Glutamatergic neuron (in vitro differentiated cells): ENCODE measurements around the gene RBM17. TPM values are rescaled to one million over a fixed set of nuclear protein-coding genes. Genes with fewer than 3 reads are reported as not detected.

ENCODE experiments used
- DNase-seq: peaks from one replicate; pipeline ENCODE4 v3.0.0; 2022
- H3K27ac Mint-ChIP-seq: one replicate; pipeline ENCODE4 v1.8.0; 2020; ENCODE audit warnings: mild to moderate bottlenecking, mixed read lengths, inconsistent platforms; ENCODE audit not compliant: unreplicated experiment
- H3K27me3 Mint-ChIP-seq: one replicate; pipeline ENCODE4 v1.8.0; 2020; ENCODE audit warnings: mild to moderate bottlenecking, moderate library complexity, mixed read lengths, inconsistent platforms; ENCODE audit not compliant: unreplicated experiment
- H3K36me3 Mint-ChIP-seq: one replicate; pipeline ENCODE4 v1.8.0; 2020; ENCODE audit warnings: mild to moderate bottlenecking, mixed read lengths, inconsistent platforms; ENCODE audit not compliant: unreplicated experiment
- H3K4me1 Mint-ChIP-seq: one replicate; pipeline ENCODE4 v1.8.0; 2020; ENCODE audit warnings: mild to moderate bottlenecking, low read depth, mixed read lengths, inconsistent platforms; ENCODE audit not compliant: unreplicated experiment
- H3K4me3 Mint-ChIP-seq: one replicate; pipeline ENCODE4 v1.8.0; 2020; ENCODE audit warnings: mild to moderate bottlenecking, mixed read lengths, inconsistent platforms; ENCODE audit not compliant: unreplicated experiment
- H3K9me3 Mint-ChIP-seq: one replicate; pipeline ENCODE4 v1.8.0; 2020; ENCODE audit warnings: mild to moderate bottlenecking, moderate library complexity, mixed read lengths, inconsistent platforms; ENCODE audit not compliant: unreplicated experiment
- CTCF ChIP-seq: fragments of 200-600 bp; sonication (generic); IDR thresholded peaks from one replicate; pipeline ENCODE4 v1.5.0; 2021; ENCODE audit not compliant: partially characterized antibody, unreplicated experiment
- total RNA-seq: library from RNA; stranded (reverse); fragmentation: NEBNext Ultra II Directional; extraction: Animal tissue kit (Norgen Biotek cat#: 25700); gene quantifications from one replicate; pipeline ENCODE4 v1.2.1, GENCODE V29; 2021; ENCODE audit not compliant: unreplicated experiment

RBM17 gene
- total RNA-seq, 1 donor from 2014 or later: 171 TPM

GRCh38 chr10:6044751-6045313, 44.0 kb upstream of the RBM17 start:
- Mint-ChIP-seq H3K27me3 (no peaks in the 10 kb centered on the region), H3K4me3 (no peak overlapping the region), H3K27ac (no peak overlapping the region), H3K36me3 (no peaks in the 10 kb centered on the region), H3K4me1 (no peaks in the 10 kb centered on the region), H3K9me3 (no peaks in the 10 kb centered on the region)
- no peak for DNase-seq
- TF ChIP-seq CTCF: no peak

DNA sequence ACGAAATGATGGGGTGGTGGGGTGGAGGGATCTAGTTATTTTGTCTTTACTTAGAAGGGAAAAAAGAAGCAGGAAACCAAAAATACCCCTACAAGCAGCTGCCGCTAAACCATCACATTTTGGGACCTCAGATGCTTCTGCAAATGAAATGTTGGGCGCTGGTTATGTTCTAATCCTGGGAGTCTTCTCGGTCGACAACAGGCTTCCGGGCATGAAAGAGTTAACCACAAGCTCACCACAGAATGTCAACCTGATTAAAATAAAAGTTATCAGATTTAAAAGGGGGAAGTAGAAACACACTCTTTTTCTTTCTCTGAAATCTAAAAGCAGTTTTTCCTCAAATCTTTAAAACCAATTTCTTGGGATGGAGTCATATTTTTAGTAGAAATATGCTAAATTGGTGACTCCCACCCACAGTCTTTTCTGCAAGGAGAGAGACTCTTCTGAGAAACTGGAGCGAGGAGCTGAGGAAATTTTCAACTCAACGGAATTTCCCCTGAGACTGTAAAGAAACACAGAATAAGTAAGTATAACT, 43.5 kb upstream of the RBM17 start:
- H3K9me3 Mint-ChIP-seq: no peaks in the 10 kb centered on the region
- no peaks in the 10 kb centered on the region for H3K36me3 Mint-ChIP-seq
- DNase-seq: no peak

DNA sequence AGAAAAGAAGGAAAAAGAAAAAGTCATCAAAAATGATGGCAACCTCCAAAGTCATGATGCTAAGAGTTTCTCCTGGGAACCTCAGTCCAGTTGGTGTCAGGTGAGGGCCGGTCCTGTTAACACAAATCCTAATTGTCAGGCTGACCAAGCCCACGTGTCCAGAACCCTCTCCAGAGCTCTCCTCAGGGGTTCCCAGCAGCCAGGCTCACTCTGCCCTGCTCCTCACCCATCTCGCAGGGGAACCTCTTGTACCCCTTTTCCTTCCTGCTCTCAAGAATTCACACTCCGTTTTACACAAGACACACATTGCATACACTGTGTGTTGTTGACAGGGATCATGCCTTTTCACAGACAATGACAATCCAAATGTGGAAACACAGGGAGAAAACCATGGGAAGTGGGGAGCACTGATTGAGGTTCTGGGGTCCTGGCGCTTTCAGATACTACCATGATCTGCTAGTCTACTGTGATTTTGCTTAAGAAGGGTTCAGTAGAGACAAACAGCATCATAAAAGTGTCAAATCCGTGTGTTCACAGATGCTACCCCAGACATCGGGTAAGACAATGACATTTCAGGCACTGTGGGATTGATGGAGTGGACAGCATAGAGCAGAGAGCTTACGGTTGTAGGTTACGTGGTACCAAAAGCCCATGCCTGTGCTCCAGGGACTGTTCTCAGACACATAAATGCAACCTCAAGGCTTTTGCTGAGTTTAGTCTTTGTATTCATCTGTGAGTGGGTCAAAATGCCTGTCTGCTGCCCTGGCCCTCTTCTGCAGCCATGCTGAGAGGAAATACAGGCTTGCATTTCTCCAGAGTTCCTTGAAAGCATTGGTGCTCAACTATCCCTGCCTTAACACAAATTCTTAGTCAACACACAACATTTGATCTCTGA, 42.7 kb upstream of the RBM17 start:
- H3K9me3 Mint-ChIP-seq: no peaks in the 10 kb centered on the region
- TF ChIP-seq CTCF: no peak
- H3K4me1 Mint-ChIP-seq: no peaks in the 10 kb centered on the region
- no peaks in the 10 kb centered on the region for H3K36me3 Mint-ChIP-seq
- H3K27ac Mint-ChIP-seq: no peak overlapping the region
- no peak for DNase-seq
- no peak overlapping the region for H3K4me3 Mint-ChIP-seq
- H3K27me3 Mint-ChIP-seq: peaks cover 3% of the 10 kb centered on the region

More for the DNA sequence above, 43.5 kb upstream of the RBM17 start:
- Mint-ChIP-seq H3K27me3 (no peaks in the 10 kb centered on the region), H3K4me1 (no peaks in the 10 kb centered on the region), H3K4me3 (no peak overlapping the region), H3K27ac (no peak overlapping the region)
- TF ChIP-seq CTCF: no peak

DNA sequence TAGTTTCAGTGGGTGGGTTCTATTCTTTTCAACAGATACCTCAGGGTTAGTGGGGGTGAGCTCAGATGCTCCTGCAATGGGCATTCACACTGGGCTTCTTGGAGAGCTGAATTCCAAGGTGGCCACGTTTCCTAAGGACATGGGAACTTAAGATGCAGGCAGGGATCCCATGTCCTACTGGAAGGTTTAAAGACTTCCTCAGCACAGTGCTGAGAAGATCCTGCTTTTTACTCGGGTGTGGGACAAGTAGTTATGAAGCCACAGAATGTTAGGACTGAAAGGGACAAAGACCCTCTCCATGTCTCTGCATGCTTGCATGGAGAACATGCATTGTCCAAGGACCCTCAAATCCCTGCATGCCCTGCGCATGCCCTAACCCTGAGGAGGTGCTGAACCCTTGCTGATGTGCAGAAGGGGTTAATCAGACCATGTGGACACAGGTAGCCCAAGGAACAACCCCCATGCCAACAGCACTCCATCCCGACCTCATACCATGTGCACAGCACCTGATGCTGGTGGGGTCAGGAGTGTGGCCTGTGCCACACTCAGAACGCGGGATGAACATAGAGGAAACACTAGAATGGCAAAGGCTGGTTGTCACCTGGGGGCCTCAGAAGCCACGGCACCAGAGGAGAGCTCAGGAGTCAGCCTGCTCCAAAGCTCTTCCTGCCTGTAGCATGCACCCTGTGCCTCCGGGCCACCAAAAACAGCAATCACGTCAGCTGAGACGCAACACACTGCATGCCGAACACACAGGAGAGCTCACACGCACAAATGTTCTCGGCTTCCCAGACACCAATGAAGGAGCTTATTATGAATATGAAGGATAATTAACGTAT, 41.8 kb upstream of the RBM17 start:
- DNase-seq: no peak
- no peak for TF ChIP-seq CTCF
- H3K27me3 Mint-ChIP-seq: peaks cover 3% of the 10 kb centered on the region
- no peaks in the 10 kb centered on the region for H3K36me3 Mint-ChIP-seq
- H3K9me3 Mint-ChIP-seq: no peaks in the 10 kb centered on the region
- H3K27ac Mint-ChIP-seq: no peak overlapping the region
- H3K4me3 Mint-ChIP-seq: no peak overlapping the region
- H3K4me1 Mint-ChIP-seq: no peaks in the 10 kb centered on the region
